Adrenal gland (tissue), 5 donors: ENCODE results near the gene CDC14B.
"Not testable (repeated sequence)": the region's sequence is repeated elsewhere in the genome, so short reads cannot be mapped to it uniquely, and the experiment has no call there.

Source experiments
- CTCF ChIP-seq, 6 experiments: fragments of 450-650 bp in 4 of 6; fragments of 200-600 bp in 2 of 6; sonication (generic) in 1 of 6; IDR thresholded peaks; 1 replicate in 5 of 6; 2 replicates in 1 of 6; pipeline versions ENCODE4 v1.5.1 to v1.8.0; 2016 to 2021; ENCODE audit warnings: antibody characterized with exemption in 6 of 6, mild to moderate bottlenecking in 2 of 6, moderate library complexity in 1 of 6
- POLR2A ChIP-seq, 2 donors: fragments of 450-650 bp; IDR thresholded peaks; one replicate each; pipeline ENCODE4 v1.6.1; 2017; ENCODE audit warnings: antibody characterized with exemption in 2 of 2, mild to moderate bottlenecking in 2 of 2, moderate library complexity in 1 of 2
- donor health status: DM: no; HTN: no; CAD: no.

GRCh38 chr9:96582199-96582598, 37.4 kb downstream of the CDC14B start:
- not testable (repeated sequence) for TF ChIP-seq CTCF, POLR2A (IDR thresholded peaks at IDR 0.05)
